Right lobe of liver (tissue), 6 donors: ENCODE measurements around the gene DHRSX. TPM values are rescaled to one million over a fixed set of nuclear protein-coding genes. Genes with fewer than 3 reads are reported as not detected.

Experiments used
- ATAC-seq, 4 donors: fragments of 200-7000 bp; cut with Tn5 transposase; one replicate each; pipeline ENCODE4 v1.9.1; 2020; ENCODE audit warnings: mild to moderate bottlenecking in 4 of 4, moderate library complexity in 4 of 4
- DNase-seq, 3 donors: peaks; one replicate each; pipeline ENCODE4 v3.0.0-alpha.2; 2020
- H3K27ac ChIP-seq, 3 donors: fragments of 200-600 bp; one replicate each; pipeline ENCODE4 v1.8.0; 2022
- H3K27me3 ChIP-seq, 2 donors: fragments of 200-600 bp; one replicate each; pipeline ENCODE4 v1.8.0; 2022
- H3K36me3 ChIP-seq, 4 donors: fragments of 200-600 bp; sonication (generic) in 1 of 4; one replicate each; pipeline versions ENCODE4 v1.5.1 to v1.8.0; 2017 to 2022; ENCODE audit warnings: control low read depth in 1 of 4
- H3K4me1 ChIP-seq, 4 donors: fragments of 200-600 bp; sonication (generic) in 1 of 4; one replicate each; pipeline versions ENCODE4 v1.5.1 to v1.8.0; 2017 to 2022; ENCODE audit warnings: control low read depth in 1 of 4
- H3K4me3 ChIP-seq, 3 donors: fragments of 200-600 bp; one replicate each; pipeline ENCODE4 v1.8.0; 2022
- H3K9me3 ChIP-seq, 4 donors: fragments of 200-600 bp; sonication (generic) in 1 of 4; one replicate each; pipeline versions ENCODE4 v1.5.1 to v1.8.0; 2017 to 2022; ENCODE audit warnings: control low read depth in 1 of 4
- POLR2A ChIP-seq: fragments of 450-650 bp; IDR thresholded peaks from one replicate; pipeline ENCODE4 v1.6.1; 2017; ENCODE audit warnings: antibody characterized with exemption, mild to moderate bottlenecking
- WGBS: methylation state at CpG from one replicate; pipeline ENCODE4 v1.1.6; 2018; ENCODE audit warnings: low coverage, low lambda C conversion rate; ENCODE audit not compliant: insufficient coverage; ENCODE audit errors: missing lambda C conversion rate; 5-methylcytosine and 5-hydroxymethylcytosine counted together
- intact Hi-C, 2 donors: fragments of 100-400 bp; cut with DNase I; formaldehyde crosslinking; loops; one replicate each; pipeline versions ENCODE4 v1.11.2 to v1.14.1; 2022
- total RNA-seq, 6 experiments: library from RNA; depleted of rRNA in 2 of 6; stranded (reverse); fragments of >200 nt in 2 of 6; fragmentation: NEBNext Ultra II Directional in 3 of 6; extraction: Animal tissue kit (Norgen Biotek cat#: 25700) in 3 of 6; gene quantifications; one replicate each; pipeline versions ENCODE4 v1.1.0 to v1.2.4, GENCODE V29; 2016 to 2023
- TF ChIP-seq, protein P1 (sequence below), 4 donors: fragments of 200-600 bp in 3 of 4; fragments of 450-650 bp in 1 of 4; IDR thresholded peaks; one replicate each; pipeline versions ENCODE4 v1.5.1 to v1.8.0; 2016 to 2022; ENCODE audit warnings: antibody characterized with exemption in 4 of 4, mild to moderate bottlenecking in 2 of 4
- donor health status: DM: no; HTN: yes; CAD: no.
- donor health status: DM: no; HTN: no; CAD: no.
- donor health status: DM: no; HTN: no; CAD: no.
- donor health status: DM: no; HTN: yes; CAD: no.
- donor health status: DM: no; HTN: yes; CAD: no.

DHRSX gene
- total RNA-seq, 6 experiments from 2014 or later: 15.6 to 34.5 (median 29.0) TPM

DNA sequence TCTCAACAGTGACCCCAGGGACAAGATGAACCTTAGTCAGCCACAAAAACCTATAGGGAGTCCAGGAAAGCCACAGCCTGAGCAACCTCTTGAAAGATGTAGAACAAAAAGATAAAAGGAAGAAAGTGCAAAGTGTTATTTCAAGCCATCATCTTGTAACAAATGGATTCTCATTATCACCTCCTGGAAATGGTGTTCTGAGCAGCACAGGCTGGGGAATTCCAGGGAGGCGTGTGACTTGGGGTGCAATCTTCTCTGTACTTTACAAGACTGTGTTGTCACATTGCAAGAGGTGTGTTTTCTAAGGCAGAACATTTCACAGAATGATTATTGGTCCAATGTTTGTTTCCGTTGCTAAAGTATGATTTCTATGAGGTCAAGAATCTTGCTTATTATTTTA is 214.0 kb downstream of the DHRSX start:
- Histone ChIP-seq H3K36me3 (peaks cover 0 to 9% (median 1%) of the 10 kb centered on the region in 4 donors), H3K4me3 (no peak overlapping the region), H3K4me1 (no peaks in the 10 kb centered on the region), H3K9me3 (no peaks in the 10 kb centered on the region), H3K27me3 (no peaks in the 10 kb centered on the region), H3K27ac (no peak overlapping the region)
- DNase-seq (no peak), ATAC-seq (no peak)
- TF ChIP-seq, protein P1, sequence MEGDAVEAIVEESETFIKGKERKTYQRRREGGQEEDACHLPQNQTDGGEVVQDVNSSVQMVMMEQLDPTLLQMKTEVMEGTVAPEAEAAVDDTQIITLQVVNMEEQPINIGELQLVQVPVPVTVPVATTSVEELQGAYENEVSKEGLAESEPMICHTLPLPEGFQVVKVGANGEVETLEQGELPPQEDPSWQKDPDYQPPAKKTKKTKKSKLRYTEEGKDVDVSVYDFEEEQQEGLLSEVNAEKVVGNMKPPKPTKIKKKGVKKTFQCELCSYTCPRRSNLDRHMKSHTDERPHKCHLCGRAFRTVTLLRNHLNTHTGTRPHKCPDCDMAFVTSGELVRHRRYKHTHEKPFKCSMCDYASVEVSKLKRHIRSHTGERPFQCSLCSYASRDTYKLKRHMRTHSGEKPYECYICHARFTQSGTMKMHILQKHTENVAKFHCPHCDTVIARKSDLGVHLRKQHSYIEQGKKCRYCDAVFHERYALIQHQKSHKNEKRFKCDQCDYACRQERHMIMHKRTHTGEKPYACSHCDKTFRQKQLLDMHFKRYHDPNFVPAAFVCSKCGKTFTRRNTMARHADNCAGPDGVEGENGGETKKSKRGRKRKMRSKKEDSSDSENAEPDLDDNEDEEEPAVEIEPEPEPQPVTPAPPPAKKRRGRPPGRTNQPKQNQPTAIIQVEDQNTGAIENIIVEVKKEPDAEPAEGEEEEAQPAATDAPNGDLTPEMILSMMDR (IDR thresholded peaks at IDR 0.05): no peak
- no peak for TF ChIP-seq POLR2A
- intact Hi-C loops: no loop called here
- 83% methylated on average over 2 of the region's 2 CpGs for WGBS

DNA sequence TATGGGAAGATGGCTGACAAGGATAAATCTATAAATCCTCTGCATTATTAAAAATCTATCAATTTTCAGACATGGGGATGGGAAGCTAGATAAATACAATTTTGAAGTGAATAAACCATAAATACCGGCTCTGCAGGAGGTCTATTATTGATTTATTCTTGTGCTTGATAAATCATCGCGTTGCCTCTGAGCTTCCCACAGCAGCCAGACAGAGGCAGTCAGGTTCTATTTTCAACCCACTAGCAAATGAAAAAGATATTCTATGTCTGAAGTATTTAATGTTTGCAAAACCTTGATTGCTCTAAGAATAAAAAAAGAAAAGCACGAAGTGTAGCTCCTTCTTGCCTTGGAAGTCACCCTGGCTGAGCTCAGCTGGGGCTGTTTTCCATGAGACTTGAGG is 216.2 kb downstream of the DHRSX start:
- intact Hi-C loops: no loop called here
- Histone ChIP-seq H3K36me3 (peaks cover 0 to 2% (median 0%) of the 10 kb centered on the region in 4 donors), H3K27ac (no peak overlapping the region), H3K9me3 (no peaks in the 10 kb centered on the region), H3K27me3 (no peaks in the 10 kb centered on the region), H3K4me1 (no peaks in the 10 kb centered on the region), H3K4me3 (no peak overlapping the region)
- TF ChIP-seq, protein P1 (IDR thresholded peaks at IDR 0.05): peak in 3 of 4 donors; percentile 8 to 34 (median 34)
- TF ChIP-seq POLR2A: no peak
- ATAC-seq (peak in 2 of 4 donors; percentile 47 to 48), DNase-seq (no peak)
- 90% methylated on average over 4 of the region's 4 CpGs for WGBS

DNA sequence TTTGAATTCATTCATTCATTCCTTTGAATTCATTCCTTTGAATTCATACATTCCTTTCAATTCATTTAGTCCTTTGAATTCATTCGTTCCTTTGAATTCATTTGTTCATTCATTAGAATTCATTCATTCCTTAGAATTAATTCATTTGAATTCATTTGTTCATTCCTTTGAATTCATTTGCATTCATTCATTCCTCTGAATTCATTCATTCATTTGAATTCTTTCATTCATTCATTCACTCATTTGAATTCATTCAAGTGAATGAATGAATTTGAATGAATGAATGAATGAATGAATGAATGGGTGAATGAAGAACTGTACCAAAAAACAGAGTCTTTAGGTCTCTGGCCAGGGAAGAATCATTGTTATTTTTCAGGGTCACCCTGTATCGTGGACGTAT is 216.6 kb downstream of the DHRSX start:
- H3K36me3 ChIP-seq: peaks cover 0 to under 1% (median 0%) of the 10 kb centered on the region in 4 donors
- H3K9me3 ChIP-seq: no peaks in the 10 kb centered on the region
- TF ChIP-seq POLR2A: no peak
- intact Hi-C loops: no loop called here
- H3K27ac ChIP-seq: no peak overlapping the region
- 79% methylated on average over 3 of the region's 3 CpGs for WGBS
- ATAC-seq: no peak
- H3K4me1 ChIP-seq: no peaks in the 10 kb centered on the region
- H3K27me3 ChIP-seq: no peaks in the 10 kb centered on the region
- no peak for DNase-seq
- no peak overlapping the region for H3K4me3 ChIP-seq

DNA sequence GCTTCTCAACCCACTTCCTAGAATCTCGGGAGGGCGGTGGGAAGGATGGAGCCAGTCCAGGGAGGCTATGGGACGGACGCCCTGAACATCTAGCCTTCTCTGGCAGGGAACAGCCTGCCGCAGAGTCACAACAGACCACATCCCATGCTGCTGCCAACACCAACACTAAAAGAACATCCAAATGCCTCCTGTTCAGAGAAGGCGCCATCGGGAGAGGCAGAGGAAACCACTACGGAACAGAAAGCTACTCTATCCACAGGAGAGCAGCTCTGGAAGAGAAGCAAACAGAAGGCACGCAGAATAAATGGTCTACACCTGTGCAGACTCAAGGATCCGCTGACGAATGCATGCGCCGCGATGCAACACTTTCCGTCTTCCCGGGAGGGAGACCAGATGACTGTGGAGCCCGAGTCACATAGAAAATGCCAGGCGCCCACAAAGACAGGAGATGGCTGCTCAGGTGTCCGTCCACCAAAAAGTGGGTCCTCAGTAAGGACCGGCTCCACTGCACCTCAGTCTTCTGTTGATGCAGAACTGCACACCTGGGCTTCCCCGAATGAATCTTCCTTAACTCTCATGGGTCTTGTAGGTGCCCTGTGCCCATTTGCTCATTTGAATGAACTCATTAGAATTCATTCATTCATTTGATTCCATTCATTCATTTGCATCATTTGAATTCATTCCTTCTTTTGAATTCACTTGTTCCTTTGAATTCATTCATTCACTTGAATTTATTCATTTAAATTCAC is 217.5 kb downstream of the DHRSX start:
- Histone ChIP-seq H3K9me3 (no peaks in the 10 kb centered on the region), H3K4me3 (no peak overlapping the region), H3K27ac (no peak overlapping the region), H3K4me1 (no peaks in the 10 kb centered on the region), H3K36me3 (no peaks in the 10 kb centered on the region), H3K27me3 (no peaks in the 10 kb centered on the region)
- ATAC-seq (no peak), DNase-seq (no peak)
- TF ChIP-seq, protein P1 (IDR thresholded peaks at IDR 0.05): no peak
- no peak for TF ChIP-seq POLR2A
- 54% methylated on average over 2 of the region's 21 CpGs for WGBS
- intact Hi-C loops: no loop called here

DNA sequence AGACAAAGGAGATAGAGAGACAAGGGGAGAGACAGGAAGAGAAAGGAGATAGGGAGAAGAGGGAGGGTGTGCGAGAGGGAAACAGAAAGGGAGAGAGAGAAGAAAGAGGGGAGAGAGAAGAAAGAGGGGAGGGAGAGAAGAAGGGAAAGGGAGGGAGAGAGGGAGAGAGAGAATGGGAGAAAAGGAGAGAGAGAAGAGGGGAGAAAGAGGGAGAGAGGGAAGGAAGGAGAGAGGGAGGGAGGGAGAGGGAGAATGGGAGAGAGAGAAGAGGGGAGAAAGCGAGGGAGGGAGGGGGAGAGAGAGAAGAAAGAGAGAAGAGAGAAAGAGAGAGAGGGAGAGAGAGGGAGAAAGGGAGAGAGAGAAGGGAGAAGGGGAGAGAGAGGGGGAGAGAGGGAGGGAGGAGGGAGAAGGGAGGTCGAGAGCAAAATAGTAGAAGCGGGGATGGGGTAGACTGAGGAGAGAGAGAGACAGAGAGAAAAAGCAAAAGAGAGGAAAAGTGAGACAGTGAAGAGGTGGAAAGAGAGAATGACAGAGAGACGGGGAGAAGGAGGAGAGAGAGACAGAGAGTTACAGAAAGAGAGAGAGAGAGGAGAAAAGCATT is 218.2 kb downstream of the DHRSX start:
- no peak for ATAC-seq
- Histone ChIP-seq H3K4me1 (no peaks in the 10 kb centered on the region), H3K9me3 (no peaks in the 10 kb centered on the region), H3K27me3 (no peaks in the 10 kb centered on the region), H3K36me3 (no peaks in the 10 kb centered on the region), H3K4me3 (no peak overlapping the region), H3K27ac (no peak overlapping the region)
- 78% methylated on average over 4 of the region's 5 CpGs for WGBS
- no peak for DNase-seq
- intact Hi-C loops: no loop called here
- TF ChIP-seq, protein P1 (IDR thresholded peaks at IDR 0.05): no peak
- TF ChIP-seq POLR2A: no peak
